WTC11 (cell line): Measurements from ENCODE around the gene TRIP12. TPM values are rescaled to one million over a fixed set of nuclear protein-coding genes. Genes with fewer than 3 reads are reported as not detected.
A peak's percentile ranks its signal among the peaks of the same experiment; 100 is the strongest.

Experiments
- ATF1 ChIP-seq: sonication (generic); formaldehyde crosslinking; IDR thresholded peaks from 2 replicates; pipeline ENCODE4 v1.8.1; 2023; ENCODE audit warnings: mild to moderate bottlenecking, moderate library complexity, missing genetic modification reagents
- ATF6 ChIP-seq: sonication (generic); formaldehyde crosslinking; IDR thresholded peaks from 2 replicates; pipeline ENCODE4 v1.8.1; 2023; ENCODE audit warnings: mild to moderate bottlenecking, missing genetic modification reagents
- E2F4 ChIP-seq: sonication (generic); formaldehyde crosslinking; IDR thresholded peaks from 2 replicates; pipeline ENCODE4 v1.8.1; 2022; ENCODE audit warnings: low read depth, mild to moderate bottlenecking, moderate library complexity, missing genetic modification reagents, borderline replicate concordance
- EMX1 ChIP-seq: fragments of 250-450 bp; sonication (Bioruptor Pico); IDR thresholded peaks from 2 replicates; pipeline ENCODE4 v1.8.0; 2021; ENCODE audit warnings: mild to moderate bottlenecking
- ERG ChIP-seq: fragments of 250-450 bp; sonication (Bioruptor Pico); IDR thresholded peaks from 2 replicates; pipeline ENCODE4 v1.8.0; 2021; ENCODE audit warnings: mild to moderate bottlenecking
- ESRRA ChIP-seq: sonication (generic); formaldehyde crosslinking; IDR thresholded peaks from 2 replicates; pipeline ENCODE4 v1.8.1; 2022; ENCODE audit warnings: mild to moderate bottlenecking, missing genetic modification reagents, borderline replicate concordance
- FOXK1 ChIP-seq: sonication (generic); formaldehyde crosslinking; IDR thresholded peaks from 2 replicates; pipeline ENCODE4 v1.8.0; 2022; ENCODE audit warnings: mild to moderate bottlenecking, moderate library complexity, missing genetic modification reagents
- FOXP1 ChIP-seq: sonication (generic); formaldehyde crosslinking; IDR thresholded peaks from 2 replicates; pipeline ENCODE4 v1.8.0; 2022; ENCODE audit warnings: missing genetic modification reagents, mild to moderate bottlenecking, moderate library complexity, borderline replicate concordance
- HMGA2 ChIP-seq: fragments of 250-450 bp; sonication (Bioruptor Pico); IDR thresholded peaks from 2 replicates; pipeline ENCODE4 v1.4.0; 2021; ENCODE audit warnings: mild to moderate bottlenecking, moderate library complexity
- HMGXB4 ChIP-seq: sonication (generic); formaldehyde crosslinking; IDR thresholded peaks from 2 replicates; pipeline ENCODE4 v1.8.1; 2023; ENCODE audit warnings: mild to moderate bottlenecking, moderate library complexity, missing genetic modification reagents
- KAT7 ChIP-seq: sonication (generic); formaldehyde crosslinking; IDR thresholded peaks from 2 replicates; pipeline ENCODE4 v1.8.1; 2023; ENCODE audit warnings: missing genetic modification reagents, mild to moderate bottlenecking, borderline replicate concordance
- NFYB ChIP-seq: sonication (generic); formaldehyde crosslinking; conservative IDR thresholded peaks from 2 replicates; pipeline ENCODE4 v1.8.0; 2022; ENCODE audit warnings: low read depth, missing genetic modification reagents
- NR2C2 ChIP-seq: sonication (generic); formaldehyde crosslinking; IDR thresholded peaks from 2 replicates; pipeline ENCODE4 v1.8.0; 2022; ENCODE audit warnings: mild to moderate bottlenecking, missing genetic modification reagents
- TCF7 ChIP-seq: sonication (generic); formaldehyde crosslinking; IDR thresholded peaks from 2 replicates; pipeline ENCODE4 v1.8.0; 2022; ENCODE audit warnings: mild to moderate bottlenecking, low read depth, missing genetic modification reagents, moderate library complexity
- USF1 ChIP-seq: sonication (generic); formaldehyde crosslinking; IDR thresholded peaks from 2 replicates; pipeline ENCODE4 v1.8.0; 2022; ENCODE audit warnings: mild to moderate bottlenecking, missing genetic modification reagents
- total RNA-seq: library from RNA; stranded (reverse); gene quantifications from 3 replicates; pipeline ENCODE4 v1.2.3, GENCODE V29; 2021
- TF ChIP-seq, protein P1 (sequence below): sonication (generic); formaldehyde crosslinking; IDR thresholded peaks from 2 replicates; pipeline ENCODE4 v1.8.1; 2023; ENCODE audit warnings: mild to moderate bottlenecking, missing genetic modification reagents
- TF ChIP-seq, protein P2 (sequence below): sonication (generic); formaldehyde crosslinking; IDR thresholded peaks from 2 replicates; pipeline ENCODE4 v1.8.1; 2022; ENCODE audit warnings: mild to moderate bottlenecking, moderate library complexity, missing genetic modification reagents
- TF ChIP-seq, protein P3 (sequence below): sonication (generic); formaldehyde crosslinking; IDR thresholded peaks from 2 replicates; pipeline ENCODE4 v1.8.0; 2022; ENCODE audit warnings: missing genetic modification reagents
- TF ChIP-seq, protein P4 (sequence below): sonication (generic); formaldehyde crosslinking; IDR thresholded peaks from 2 replicates; pipeline ENCODE4 v1.8.0; 2023; ENCODE audit warnings: missing genetic modification reagents
- TF ChIP-seq, protein P5 (sequence below): sonication (generic); formaldehyde crosslinking; IDR thresholded peaks from 2 replicates; pipeline ENCODE4 v1.8.0; 2022; ENCODE audit warnings: mild to moderate bottlenecking, missing genetic modification reagents
- TF ChIP-seq, protein P6 (sequence below): sonication (generic); formaldehyde crosslinking; IDR thresholded peaks from 2 replicates; pipeline ENCODE4 v1.8.1; 2022; ENCODE audit warnings: low read depth, missing genetic modification reagents, borderline replicate concordance

Gene TRIP12
- total RNA-seq, 1 experiment from 2014 or later: 149 TPM

- TF ChIP-seq E2F4 (CRISPR knock-in tag): peak; percentile 60; the same call in 1 of the 2 replicates
- peak; percentile 57; the same call in 1 of the 2 replicates for TF ChIP-seq ATF1 (CRISPR knock-in tag)
- peak; percentile 66 for TF ChIP-seq FOXK1 (CRISPR knock-in tag)
- peak; percentile 46; the same call in 1 of the 2 replicates for TF ChIP-seq ESRRA
- TF ChIP-seq, protein P1, sequence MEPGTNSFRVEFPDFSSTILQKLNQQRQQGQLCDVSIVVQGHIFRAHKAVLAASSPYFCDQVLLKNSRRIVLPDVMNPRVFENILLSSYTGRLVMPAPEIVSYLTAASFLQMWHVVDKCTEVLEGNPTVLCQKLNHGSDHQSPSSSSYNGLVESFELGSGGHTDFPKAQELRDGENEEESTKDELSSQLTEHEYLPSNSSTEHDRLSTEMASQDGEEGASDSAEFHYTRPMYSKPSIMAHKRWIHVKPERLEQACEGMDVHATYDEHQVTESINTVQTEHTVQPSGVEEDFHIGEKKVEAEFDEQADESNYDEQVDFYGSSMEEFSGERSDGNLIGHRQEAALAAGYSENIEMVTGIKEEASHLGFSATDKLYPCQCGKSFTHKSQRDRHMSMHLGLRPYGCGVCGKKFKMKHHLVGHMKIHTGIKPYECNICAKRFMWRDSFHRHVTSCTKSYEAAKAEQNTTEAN (CRISPR knock-in tag): peak; percentile 92; the same call in 1 of the 2 replicates
- TF ChIP-seq TCF7 (CRISPR knock-in tag): peak; percentile 72; the same call in 1 of the 2 replicates
- TF ChIP-seq USF1: peak; percentile 60; the same call in 1 of the 2 replicates
- 0 out of 2 replicates have a peak, but pooled peaks have one; percentile 22 for TF ChIP-seq NFYB (CRISPR knock-in tag)
- peak; percentile 94 for TF ChIP-seq FOXP1 (CRISPR knock-in tag)
- TF ChIP-seq, protein P2, sequence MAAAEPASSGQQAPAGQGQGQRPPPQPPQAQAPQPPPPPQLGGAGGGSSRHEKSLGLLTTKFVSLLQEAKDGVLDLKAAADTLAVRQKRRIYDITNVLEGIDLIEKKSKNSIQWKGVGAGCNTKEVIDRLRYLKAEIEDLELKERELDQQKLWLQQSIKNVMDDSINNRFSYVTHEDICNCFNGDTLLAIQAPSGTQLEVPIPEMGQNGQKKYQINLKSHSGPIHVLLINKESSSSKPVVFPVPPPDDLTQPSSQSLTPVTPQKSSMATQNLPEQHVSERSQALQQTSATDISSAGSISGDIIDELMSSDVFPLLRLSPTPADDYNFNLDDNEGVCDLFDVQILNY: peak; percentile 85
- no peak for TF ChIP-seq ERG
- TF ChIP-seq, protein P3, sequence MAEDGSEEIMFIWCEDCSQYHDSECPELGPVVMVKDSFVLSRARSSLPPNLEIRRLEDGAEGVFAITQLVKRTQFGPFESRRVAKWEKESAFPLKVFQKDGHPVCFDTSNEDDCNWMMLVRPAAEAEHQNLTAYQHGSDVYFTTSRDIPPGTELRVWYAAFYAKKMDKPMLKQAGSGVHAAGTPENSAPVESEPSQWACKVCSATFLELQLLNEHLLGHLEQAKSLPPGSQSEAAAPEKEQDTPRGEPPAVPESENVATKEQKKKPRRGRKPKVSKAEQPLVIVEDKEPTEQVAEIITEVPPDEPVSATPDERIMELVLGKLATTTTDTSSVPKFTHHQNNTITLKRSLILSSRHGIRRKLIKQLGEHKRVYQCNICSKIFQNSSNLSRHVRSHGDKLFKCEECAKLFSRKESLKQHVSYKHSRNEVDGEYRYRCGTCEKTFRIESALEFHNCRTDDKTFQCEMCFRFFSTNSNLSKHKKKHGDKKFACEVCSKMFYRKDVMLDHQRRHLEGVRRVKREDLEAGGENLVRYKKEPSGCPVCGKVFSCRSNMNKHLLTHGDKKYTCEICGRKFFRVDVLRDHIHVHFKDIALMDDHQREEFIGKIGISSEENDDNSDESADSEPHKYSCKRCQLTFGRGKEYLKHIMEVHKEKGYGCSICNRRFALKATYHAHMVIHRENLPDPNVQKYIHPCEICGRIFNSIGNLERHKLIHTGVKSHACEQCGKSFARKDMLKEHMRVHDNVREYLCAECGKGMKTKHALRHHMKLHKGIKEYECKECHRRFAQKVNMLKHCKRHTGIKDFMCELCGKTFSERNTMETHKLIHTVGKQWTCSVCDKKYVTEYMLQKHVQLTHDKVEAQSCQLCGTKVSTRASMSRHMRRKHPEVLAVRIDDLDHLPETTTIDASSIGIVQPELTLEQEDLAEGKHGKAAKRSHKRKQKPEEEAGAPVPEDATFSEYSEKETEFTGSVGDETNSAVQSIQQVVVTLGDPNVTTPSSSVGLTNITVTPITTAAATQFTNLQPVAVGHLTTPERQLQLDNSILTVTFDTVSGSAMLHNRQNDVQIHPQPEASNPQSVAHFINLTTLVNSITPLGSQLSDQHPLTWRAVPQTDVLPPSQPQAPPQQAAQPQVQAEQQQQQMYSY (CRISPR knock-in tag): no peak
- peak; percentile 48; the same call in 1 of the 2 replicates for TF ChIP-seq NR2C2 (CRISPR knock-in tag)
- TF ChIP-seq EMX1 (CRISPR knock-in tag): no peak
- TF ChIP-seq, protein P4, sequence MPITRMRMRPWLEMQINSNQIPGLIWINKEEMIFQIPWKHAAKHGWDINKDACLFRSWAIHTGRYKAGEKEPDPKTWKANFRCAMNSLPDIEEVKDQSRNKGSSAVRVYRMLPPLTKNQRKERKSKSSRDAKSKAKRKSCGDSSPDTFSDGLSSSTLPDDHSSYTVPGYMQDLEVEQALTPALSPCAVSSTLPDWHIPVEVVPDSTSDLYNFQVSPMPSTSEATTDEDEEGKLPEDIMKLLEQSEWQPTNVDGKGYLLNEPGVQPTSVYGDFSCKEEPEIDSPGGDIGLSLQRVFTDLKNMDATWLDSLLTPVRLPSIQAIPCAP (CRISPR knock-in tag): no peak
- TF ChIP-seq, protein P5, sequence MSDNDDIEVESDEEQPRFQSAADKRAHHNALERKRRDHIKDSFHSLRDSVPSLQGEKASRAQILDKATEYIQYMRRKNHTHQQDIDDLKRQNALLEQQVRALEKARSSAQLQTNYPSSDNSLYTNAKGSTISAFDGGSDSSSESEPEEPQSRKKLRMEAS: peak; percentile 61; the same call in 1 of the 2 replicates
- TF ChIP-seq HMGA2 (CRISPR knock-in tag): no peak
- 0 out of 2 replicates have a peak, but pooled peaks have one; percentile 25 for TF ChIP-seq KAT7
- TF ChIP-seq HMGXB4 (CRISPR knock-in tag): 0 out of 2 replicates have a peak, but pooled peaks have one; percentile 64
- TF ChIP-seq, protein P6, sequence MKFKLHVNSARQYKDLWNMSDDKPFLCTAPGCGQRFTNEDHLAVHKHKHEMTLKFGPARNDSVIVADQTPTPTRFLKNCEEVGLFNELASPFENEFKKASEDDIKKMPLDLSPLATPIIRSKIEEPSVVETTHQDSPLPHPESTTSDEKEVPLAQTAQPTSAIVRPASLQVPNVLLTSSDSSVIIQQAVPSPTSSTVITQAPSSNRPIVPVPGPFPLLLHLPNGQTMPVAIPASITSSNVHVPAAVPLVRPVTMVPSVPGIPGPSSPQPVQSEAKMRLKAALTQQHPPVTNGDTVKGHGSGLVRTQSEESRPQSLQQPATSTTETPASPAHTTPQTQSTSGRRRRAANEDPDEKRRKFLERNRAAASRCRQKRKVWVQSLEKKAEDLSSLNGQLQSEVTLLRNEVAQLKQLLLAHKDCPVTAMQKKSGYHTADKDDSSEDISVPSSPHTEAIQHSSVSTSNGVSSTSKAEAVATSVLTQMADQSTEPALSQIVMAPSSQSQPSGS (CRISPR knock-in tag): no peak
- no peak for TF ChIP-seq ATF6 (CRISPR knock-in tag)
These were observed 206.9 kb downstream of the TRIP12 start (continued) for GRCh38 chr2:229714736-229715541.
